Activated CD8-positive, alpha-beta memory T cell treated with anti-CD3 and anti-CD28 coated beads, Interleukin-2, amount 10 ng/mL, durations not matched to agents 7 days and 5 days (primary cell): ENCODE measurements around the gene ARHGAP26. TPM values are rescaled to one million over a fixed set of nuclear protein-coding genes. Genes with fewer than 3 reads are reported as not detected.
"Not testable (repeated sequence)": the region's sequence is repeated elsewhere in the genome, so short reads cannot be mapped to it uniquely, and the experiment has no call there.

Source experiments
- ATAC-seq: fragments of 150-1000 bp; cut with Tn5 transposase; one replicate; pipeline ENCODE4 v1.10.0; 2021; ENCODE audit warnings: moderate library complexity
- CTCF ChIA-PET: fragments of 350-600 bp; sonication (Branson Sonifier 250); formaldehyde crosslinking; loops from one replicate; lab custom pipeline; 2021; ENCODE audit warnings: antibody characterized with exemption; lab: Charles Lee
- DNase-seq: peaks from one replicate; pipeline ENCODE4 v3.0.0-alpha.2; 2020
- H3K27ac Mint-ChIP-seq: one replicate; pipeline ENCODE4 v1.8.0; 2021; ENCODE audit warnings: mild to moderate bottlenecking, mixed read lengths
- H3K27me3 Mint-ChIP-seq: one replicate; pipeline ENCODE4 v1.8.0; 2021; ENCODE audit warnings: mixed read lengths
- H3K36me3 Mint-ChIP-seq: one replicate; pipeline ENCODE4 v1.8.0; 2021; ENCODE audit warnings: mild to moderate bottlenecking, mixed read lengths
- H3K4me1 Mint-ChIP-seq: one replicate; pipeline ENCODE4 v1.8.0; 2021; ENCODE audit warnings: mixed read lengths
- H3K4me3 Mint-ChIP-seq: one replicate; pipeline ENCODE4 v1.8.0; 2021; ENCODE audit warnings: mild to moderate bottlenecking, moderate library complexity, mixed read lengths
- H3K9me3 Mint-ChIP-seq: one replicate; pipeline ENCODE4 v1.8.0; 2022; ENCODE audit warnings: low read depth, mixed read lengths
- total RNA-seq, 2 experiments: library from RNA; stranded (reverse); gene quantifications; one replicate each; pipeline ENCODE4 v1.2.3, GENCODE V29; 2021

The ARHGAP26 gene
- total RNA-seq, 2 experiments from 2014 or later: 12.6 to 38.9 TPM

- no peak overlapping the region for H3K4me3 Mint-ChIP-seq
- peaks cover 17% of the 10 kb centered on the region for H3K4me1 Mint-ChIP-seq
- no peaks in the 10 kb centered on the region for H3K27me3 Mint-ChIP-seq
- DNase-seq (no peak), ATAC-seq (no peak)
- H3K27ac Mint-ChIP-seq: no peak overlapping the region
- no peaks in the 10 kb centered on the region for H3K9me3 Mint-ChIP-seq
- CTCF ChIA-PET: interaction anchor here (0.8 to 2.6 kb wide), 3 partner anchors 34 to 43 kb away, joined by 3 to 10 read pairs (median 6); no protein-coding TSS in a partner anchor
- H3K36me3 Mint-ChIP-seq: peaks cover 31% of the 10 kb centered on the region
Measured at GRCh38 chr5:142958944-142959682, 188.9 kb downstream of the ARHGAP26 start.

GRCh38 chr5:142959683-142960657, 189.8 kb downstream of the ARHGAP26 start:
- Mint-ChIP-seq H3K27ac (peak overlapping the region; percentile 37), H3K4me1 (peaks cover 17% of the 10 kb centered on the region), H3K9me3 (no peaks in the 10 kb centered on the region), H3K36me3 (peaks cover 28% of the 10 kb centered on the region), H3K27me3 (no peaks in the 10 kb centered on the region), H3K4me3 (no peak overlapping the region)
- DNase-seq (no peak), ATAC-seq (peak; percentile 61)
- CTCF ChIA-PET: interaction anchor here (1.0 to 2.6 kb wide), 4 partner anchors 9 to 42 kb away, joined by 3 to 10 read pairs (median 4); no protein-coding TSS in a partner anchor

GRCh38 chr5:142961440-142962173, 191.4 kb downstream of the ARHGAP26 start:
- DNase-seq: no peak
- no peak for ATAC-seq
- H3K27ac Mint-ChIP-seq: no peak overlapping the region
- peaks cover 17% of the 10 kb centered on the region for H3K4me1 Mint-ChIP-seq
- CTCF ChIA-PET: interaction anchor here (0.8 kb wide), 1 partner anchor 33 kb away, joined by 3 read pairs; no protein-coding TSS in a partner anchor
- H3K36me3 Mint-ChIP-seq: peaks cover 24% of the 10 kb centered on the region
- H3K27me3 Mint-ChIP-seq: no peaks in the 10 kb centered on the region
- H3K4me3 Mint-ChIP-seq: no peak overlapping the region
- H3K9me3 Mint-ChIP-seq: no peaks in the 10 kb centered on the region

GRCh38 chr5:142962174-142962533, 192.0 kb downstream of the ARHGAP26 start:
- peaks cover 17% of the 10 kb centered on the region for H3K4me1 Mint-ChIP-seq
- H3K9me3 Mint-ChIP-seq: no peaks in the 10 kb centered on the region
- no peak for DNase-seq
- peaks cover 22% of the 10 kb centered on the region for H3K36me3 Mint-ChIP-seq
- H3K4me3 Mint-ChIP-seq: no peak overlapping the region
- CTCF ChIA-PET: interaction anchor here (0.8 to 1.6 kb wide), 3 partner anchors 14 to 34 kb away, joined by 3 read pairs; no protein-coding TSS in a partner anchor
- ATAC-seq: no peak
- no peaks in the 10 kb centered on the region for H3K27me3 Mint-ChIP-seq
- H3K27ac Mint-ChIP-seq: no peak overlapping the region

GRCh38 chr5:142965258-142966120, 195.3 kb downstream of the ARHGAP26 start:
- CTCF ChIA-PET: interaction anchor here (0.9 kb wide), 1 partner anchor 10 kb away, joined by 3 read pairs; no protein-coding TSS in a partner anchor
- Mint-ChIP-seq H3K4me1 (peaks cover 12% of the 10 kb centered on the region), H3K36me3 (peaks cover 26% of the 10 kb centered on the region)
- DNase-seq, H3K9me3 Mint-ChIP-seq, H3K27ac Mint-ChIP-seq, ATAC-seq, H3K4me3 Mint-ChIP-seq, H3K27me3 Mint-ChIP-seq: not testable (repeated sequence)

- no peaks in the 10 kb centered on the region for H3K9me3 Mint-ChIP-seq
- DNase-seq (no peak), ATAC-seq (no peak)
- peaks cover 11% of the 10 kb centered on the region for H3K4me1 Mint-ChIP-seq
- CTCF ChIA-PET: no interaction called here
- peaks cover 23% of the 10 kb centered on the region for H3K36me3 Mint-ChIP-seq
- no peak overlapping the region for H3K4me3 Mint-ChIP-seq
- H3K27me3 Mint-ChIP-seq: no peaks in the 10 kb centered on the region
- no peak overlapping the region for H3K27ac Mint-ChIP-seq
Measured at GRCh38 chr5:142966121-142966420, 195.9 kb downstream of the ARHGAP26 start.

- no peaks in the 10 kb centered on the region for H3K27me3 Mint-ChIP-seq
- ATAC-seq (no peak), DNase-seq (no peak)
- H3K4me3 Mint-ChIP-seq: no peak overlapping the region
- H3K27ac Mint-ChIP-seq: no peak overlapping the region
- H3K9me3 Mint-ChIP-seq: no peaks in the 10 kb centered on the region
- CTCF ChIA-PET: interaction anchor here (1.3 kb wide), 1 partner anchor 47 kb away, joined by 3 read pairs; no protein-coding TSS in a partner anchor
- H3K36me3 Mint-ChIP-seq: peaks cover 12% of the 10 kb centered on the region
- peaks cover 29% of the 10 kb centered on the region for H3K4me1 Mint-ChIP-seq
Measured at GRCh38 chr5:142969186-142969585, 199.0 kb downstream of the ARHGAP26 start.

GRCh38 chr5:142969624-142970439, 199.7 kb downstream of the ARHGAP26 start:
- ATAC-seq (no peak), DNase-seq (no peak)
- H3K36me3 Mint-ChIP-seq: peaks cover 14% of the 10 kb centered on the region
- CTCF ChIA-PET: interaction anchor here (1.3 kb wide), 1 partner anchor 48 kb away, joined by 3 read pairs; no protein-coding TSS in a partner anchor
- peaks cover 33% of the 10 kb centered on the region for H3K4me1 Mint-ChIP-seq
- H3K4me3 Mint-ChIP-seq: no peak overlapping the region
- H3K9me3 Mint-ChIP-seq: no peaks in the 10 kb centered on the region
- H3K27ac Mint-ChIP-seq: no peak overlapping the region
- no peaks in the 10 kb centered on the region for H3K27me3 Mint-ChIP-seq

- peaks cover 34% of the 10 kb centered on the region for H3K4me1 Mint-ChIP-seq
Measured at GRCh38 chr5:142970440-142971030, 200.4 kb downstream of the ARHGAP26 start.

GRCh38 chr5:142971303-142972013, 201.3 kb downstream of the ARHGAP26 start:
- no peak overlapping the region for H3K4me3 Mint-ChIP-seq
- H3K4me1 Mint-ChIP-seq: peaks cover 35% of the 10 kb centered on the region
- H3K9me3 Mint-ChIP-seq: no peaks in the 10 kb centered on the region
- CTCF ChIA-PET: interaction anchor here (0.7 to 1.5 kb wide), 4 partner anchors 11 to 51 kb away, joined by 3 to 4 read pairs (median 3); no protein-coding TSS in a partner anchor
- H3K27me3 Mint-ChIP-seq: no peaks in the 10 kb centered on the region
- DNase-seq (no peak), ATAC-seq (no peak)
- H3K36me3 Mint-ChIP-seq: peaks cover 16% of the 10 kb centered on the region
- peak overlapping the region; percentile 65 for H3K27ac Mint-ChIP-seq

More at GRCh38 chr5:142970440-142971030, 200.4 kb downstream of the ARHGAP26 start:
- Mint-ChIP-seq H3K9me3 (no peaks in the 10 kb centered on the region), H3K27ac (no peak overlapping the region), H3K36me3 (peaks cover 16% of the 10 kb centered on the region), H3K27me3 (no peaks in the 10 kb centered on the region), H3K4me3 (no peak overlapping the region)
- ATAC-seq (no peak), DNase-seq (no peak)
- CTCF ChIA-PET: interaction anchor here (1.5 kb wide), 1 partner anchor 12 kb away, joined by 3 read pairs; no protein-coding TSS in a partner anchor
